HG02588 (cell line): ENCODE measurements around the gene NFKBIL1.
"Not testable (repeated sequence)": the region's sequence is repeated elsewhere in the genome, so short reads cannot be mapped to it uniquely, and the experiment has no call there.

Experiments
- ATAC-seq: cut with Tn5 transposase; IDR thresholded peaks from one replicate; pipeline ENCODE4 v1.9.1; 2021; ENCODE audit warnings: mild to moderate bottlenecking, moderate library complexity; ENCODE audit not compliant: unreplicated experiment

The NFKBIL1 gene

GRCh38 chr6:31580438-31580740 lies 33.0 kb downstream of the NFKBIL1 start:
- no peak for ATAC-seq

- peak; percentile 46 for ATAC-seq
These were observed 33.5 kb downstream of the NFKBIL1 start for GRCh38 chr6:31580807-31581433.

GRCh38 chr6:31581434-31582229 lies 34.2 kb downstream of the NFKBIL1 start:
- no peak for ATAC-seq

- no peak for ATAC-seq
These were observed 34.8 kb downstream of the NFKBIL1 start, which contains the start of gene LTB for GRCh38 chr6:31582230-31582643. LTB (minus strand) TSS chr6:31582424; CDS start chr6:31582417, 7 bp downstream.

- no peak for ATAC-seq
These were observed 38.1 kb downstream of the NFKBIL1 start for GRCh38 chr6:31585491-31585890.

- no peak for ATAC-seq
These were observed 38.6 kb downstream of the NFKBIL1 start, which contains the start of gene LST1 for GRCh38 chr6:31586008-31586407. LST1 (plus strand) TSS chr6:31586277; CDS start chr6:31587300, 1,023 bp downstream.

GRCh38 chr6:31586599-31587281 lies 39.3 kb downstream of the NFKBIL1 start:
- ATAC-seq, result no peak

GRCh38 chr6:31587791-31588777 lies 40.7 kb downstream of the NFKBIL1 start:
- ATAC-seq, result no peak

- no peak for ATAC-seq
These were observed 41.7 kb downstream of the NFKBIL1 start for GRCh38 chr6:31588871-31589650.

- ATAC-seq, result not testable (repeated sequence)
These were observed 43.3 kb downstream of the NFKBIL1 start for GRCh38 chr6:31590691-31591090.

- no peak for ATAC-seq
These were observed 45.0 kb downstream of the NFKBIL1 start for GRCh38 chr6:31592396-31592771.

GRCh38 chr6:31597006-31597405 lies 49.6 kb downstream of the NFKBIL1 start:
- ATAC-seq, result no peak

- no peak for ATAC-seq
These were observed 59.9 kb downstream of the NFKBIL1 start for GRCh38 chr6:31607317-31607716.
